Measurements from ENCODE around the gene TADA1. TPM values are rescaled to one million over a fixed set of nuclear protein-coding genes. Genes with fewer than 3 reads are reported as not detected.

Gene TADA1
- total RNA-seq, 1 experiment from 2014 or later = 19.5 TPM

DNA sequence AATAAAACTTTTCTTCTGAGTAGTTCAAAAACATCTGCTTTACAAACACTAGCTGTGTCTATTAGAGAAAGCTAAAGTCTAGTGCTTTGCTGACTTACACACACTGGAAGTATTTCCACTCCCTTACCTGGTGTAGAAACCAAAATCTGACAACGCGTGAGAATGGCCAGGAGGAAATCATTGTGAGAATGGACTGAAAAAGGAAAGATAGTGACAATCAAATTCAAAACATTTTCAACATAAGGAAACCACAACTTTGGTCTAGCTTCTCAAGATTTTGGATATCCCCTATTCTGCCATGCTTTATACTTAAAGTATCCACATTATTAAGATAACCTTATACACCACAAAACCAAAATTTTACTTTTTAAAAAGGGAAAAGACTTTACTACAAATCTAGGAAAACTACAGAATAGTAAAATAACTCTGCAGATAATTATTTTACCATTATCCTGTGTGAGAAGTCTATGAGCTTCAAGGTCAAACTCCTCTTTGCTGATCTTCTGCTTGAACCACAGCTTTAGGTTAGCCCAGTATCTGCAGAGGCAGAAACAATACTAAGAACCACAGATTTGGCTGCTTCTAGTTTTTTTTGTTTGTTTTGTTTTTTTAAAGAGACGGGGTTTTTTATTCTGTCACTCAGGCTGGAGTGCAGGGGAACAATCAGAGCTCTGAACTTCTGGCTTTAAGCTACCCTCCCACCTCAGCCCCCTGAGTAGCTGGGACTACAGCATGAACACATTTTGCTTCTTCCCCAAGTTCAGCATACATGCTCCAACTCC lies 6.6 kb downstream of the TADA1 start:
- Histone ChIP-seq H3K4me3 (no peak overlapping the region), H3K36me3 (peaks cover 32% of the 10 kb centered on the region), H3K9me3 (no peaks in the 10 kb centered on the region), H3K27me3 (no peaks in the 10 kb centered on the region)
- DNase-seq = no peak

DNA sequence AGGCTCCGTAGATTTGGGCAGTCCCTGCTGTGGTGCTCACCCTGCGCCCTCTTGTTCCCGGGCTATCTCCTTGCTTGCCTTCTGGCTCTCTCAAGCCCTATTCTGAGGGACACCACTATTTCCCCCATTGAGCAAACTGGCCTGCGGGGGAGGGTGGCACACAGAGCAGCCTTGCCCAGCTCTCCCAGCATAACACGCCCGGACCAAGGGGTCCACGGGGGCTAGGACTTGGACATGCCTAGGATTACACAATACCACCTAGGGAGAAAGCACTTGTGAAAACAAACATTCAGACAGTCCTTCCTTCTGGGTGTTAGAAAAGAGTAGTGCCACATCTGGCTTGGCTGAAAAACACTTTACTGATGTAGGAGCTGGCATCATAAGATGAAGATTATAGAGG lies 7.4 kb downstream of the TADA1 start:
- Histone ChIP-seq H3K36me3 (peaks cover 35% of the 10 kb centered on the region), H3K4me3 (no peak overlapping the region), H3K9me3 (no peaks in the 10 kb centered on the region), H3K27me3 (no peaks in the 10 kb centered on the region)
- DNase-seq = no peak

GRCh38 chr1:166865926-166866325 lies 10.1 kb downstream of the TADA1 start:
- Histone ChIP-seq H3K36me3 (peaks cover 56% of the 10 kb centered on the region), H3K27me3 (no peaks in the 10 kb centered on the region), H3K9me3 (no peaks in the 10 kb centered on the region), H3K4me3 (no peak overlapping the region)
- DNase-seq = no peak

- no peak overlapping the region for H3K4me3 ChIP-seq
- DNase-seq = no peak
- H3K36me3 ChIP-seq = peaks cover 82% of the 10 kb centered on the region
- H3K9me3 ChIP-seq = no peaks in the 10 kb centered on the region
- no peaks in the 10 kb centered on the region for H3K27me3 ChIP-seq
Measured at GRCh38 chr1:166859597-166859996, 16.5 kb downstream of the TADA1 start.

- Histone ChIP-seq H3K4me3 (no peak overlapping the region), H3K36me3 (peaks cover 83% of the 10 kb centered on the region)
- no peak for DNase-seq
Measured at GRCh38 chr1:166858726-166859419, 17.2 kb downstream of the TADA1 start.

DNA sequence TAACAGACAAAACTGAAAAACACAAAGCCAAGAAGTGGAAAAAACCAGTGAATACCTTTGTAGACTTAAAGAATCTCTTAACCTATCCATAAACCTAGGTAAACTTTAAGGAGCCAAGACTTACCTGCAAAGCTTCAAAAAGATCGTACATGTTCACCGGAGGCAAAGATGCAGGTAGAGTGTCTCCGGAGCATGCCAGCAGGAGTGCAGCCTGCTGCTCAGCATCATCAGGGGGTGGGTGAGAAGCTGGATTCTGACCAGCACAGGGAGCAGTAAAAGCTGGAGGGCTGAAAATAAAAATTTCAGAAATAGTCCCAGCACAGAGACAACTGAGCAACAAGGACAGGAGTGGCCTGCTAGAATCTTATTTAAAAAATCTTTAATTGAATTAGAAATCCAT lies 18.1 kb downstream of the TADA1 start:
- no peaks in the 10 kb centered on the region for H3K9me3 ChIP-seq
- H3K36me3 ChIP-seq = peaks cover 83% of the 10 kb centered on the region
- H3K27me3 ChIP-seq = no peaks in the 10 kb centered on the region
- no peak for DNase-seq
- H3K4me3 ChIP-seq = no peak overlapping the region

More at GRCh38 chr1:166858726-166859419, 17.2 kb downstream of the TADA1 start:
- Histone ChIP-seq H3K27me3 (no peaks in the 10 kb centered on the region), H3K9me3 (no peaks in the 10 kb centered on the region)

- Histone ChIP-seq H3K27me3 (no peaks in the 10 kb centered on the region), H3K9me3 (no peaks in the 10 kb centered on the region), H3K36me3 (peaks cover 86% of the 10 kb centered on the region)
Measured at GRCh38 chr1:166855558-166855957, 20.5 kb downstream of the TADA1 start.

GRCh38 chr1:166852918-166853317 lies 23.1 kb downstream of the TADA1 start:
- Histone ChIP-seq H3K27me3 (no peaks in the 10 kb centered on the region), H3K36me3 (peaks cover 93% of the 10 kb centered on the region), H3K4me3 (no peak overlapping the region), H3K9me3 (no peaks in the 10 kb centered on the region)
- DNase-seq = no peak

More at GRCh38 chr1:166855558-166855957, 20.5 kb downstream of the TADA1 start:
- DNase-seq = no peak
- H3K4me3 ChIP-seq = no peak overlapping the region

DNA sequence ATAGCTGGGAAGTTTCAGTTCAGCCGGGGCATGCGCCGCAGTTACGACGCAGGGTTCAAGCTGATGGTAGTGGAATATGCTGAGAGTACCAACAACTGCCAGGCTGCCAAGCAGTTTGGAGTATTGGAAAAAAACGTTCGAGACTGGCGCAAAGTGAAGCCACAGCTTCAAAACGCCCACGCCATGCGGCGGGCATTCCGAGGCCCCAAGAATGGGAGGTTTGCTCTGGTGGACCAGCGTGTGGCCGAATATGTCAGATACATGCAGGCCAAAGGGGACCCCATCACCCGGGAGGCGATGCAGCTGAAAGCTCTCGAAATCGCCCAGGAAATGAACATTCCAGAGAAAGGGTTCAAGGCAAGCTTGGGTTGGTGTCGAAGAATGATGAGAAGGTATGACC lies 26.9 kb downstream of the TADA1 start:
- Histone ChIP-seq H3K36me3 (peaks cover 98% of the 10 kb centered on the region), H3K4me3 (no peak overlapping the region), H3K9me3 (no peaks in the 10 kb centered on the region), H3K27me3 (no peaks in the 10 kb centered on the region)
- DNase-seq = no peak

- Histone ChIP-seq H3K4me3 (no peak overlapping the region), H3K36me3 (peaks cover 98% of the 10 kb centered on the region), H3K9me3 (no peaks in the 10 kb centered on the region), H3K27me3 (no peaks in the 10 kb centered on the region)
- DNase-seq = no peak
Measured at GRCh38 chr1:166848193-166848592, 27.9 kb downstream of the TADA1 start.

DNA sequence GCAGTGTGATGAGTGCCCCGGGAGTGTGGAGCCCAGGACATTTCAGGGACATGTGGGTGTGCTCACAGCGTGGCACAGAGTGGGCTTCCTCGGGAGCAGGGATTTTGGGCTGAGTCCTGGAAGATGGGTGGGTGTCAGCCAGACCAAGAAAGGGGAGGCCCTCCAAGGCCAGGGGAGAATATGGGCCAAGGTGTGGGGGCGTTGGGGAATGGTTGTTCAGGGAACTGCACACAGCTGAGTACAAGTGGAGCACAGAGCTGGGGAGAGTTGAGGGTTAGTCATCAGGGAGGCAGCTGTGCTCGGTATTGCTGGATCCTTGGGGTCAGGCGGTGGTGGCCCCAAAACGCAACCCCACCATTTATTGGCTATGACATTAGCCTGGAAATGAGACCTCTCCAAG lies 31.3 kb downstream of the TADA1 start:
- H3K36me3 ChIP-seq = peaks cover 98% of the 10 kb centered on the region
- no peaks in the 10 kb centered on the region for H3K9me3 ChIP-seq
- no peak for DNase-seq

DNA sequence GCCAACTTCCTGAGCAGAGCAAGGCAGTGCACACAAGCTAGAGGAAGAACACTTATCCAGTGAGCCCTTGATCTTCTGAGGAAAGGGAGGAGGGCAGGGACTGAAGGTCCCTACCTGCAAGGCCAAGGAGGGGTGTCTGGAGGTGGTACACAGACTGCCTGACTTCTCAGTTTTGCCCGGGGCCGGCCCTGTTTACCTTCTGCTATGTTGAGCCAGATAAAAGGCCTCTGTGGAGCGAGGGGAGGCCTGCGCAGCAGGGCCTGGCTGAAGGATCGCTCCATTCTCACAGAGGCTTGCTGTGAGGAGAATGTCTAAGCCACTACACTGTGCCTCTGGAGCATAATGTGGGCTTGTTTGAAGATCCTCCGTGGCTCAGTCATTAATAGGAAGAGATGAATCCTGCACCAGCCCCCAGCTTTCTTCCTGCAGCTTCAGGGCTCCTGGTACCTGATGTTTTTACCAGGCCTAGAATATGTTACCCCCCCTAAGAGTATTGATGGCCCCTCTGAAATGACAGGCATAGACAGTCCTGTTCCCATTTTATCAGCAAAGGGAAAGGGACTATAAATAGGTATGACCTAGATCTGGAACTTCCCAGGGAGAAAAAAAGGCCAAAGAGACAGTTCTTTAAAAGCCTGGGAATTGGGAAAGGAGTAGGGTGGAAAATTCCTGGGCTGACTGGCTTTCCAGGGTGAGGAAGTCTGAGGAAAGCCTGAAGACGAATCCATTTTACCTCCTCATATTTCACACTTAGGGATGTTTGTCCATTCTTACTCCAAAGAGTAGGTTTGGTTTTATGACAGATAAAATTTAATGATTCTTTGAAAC lies 32.1 kb downstream of the TADA1 start:
- Histone ChIP-seq H3K27me3 (no peaks in the 10 kb centered on the region), H3K9me3 (no peaks in the 10 kb centered on the region), H3K4me3 (no peak overlapping the region), H3K36me3 (peaks cover 90% of the 10 kb centered on the region)
- no peak for DNase-seq

More for the DNA sequence above, 31.3 kb downstream of the TADA1 start:
- Histone ChIP-seq H3K4me3 (no peak overlapping the region), H3K27me3 (no peaks in the 10 kb centered on the region)

DNA sequence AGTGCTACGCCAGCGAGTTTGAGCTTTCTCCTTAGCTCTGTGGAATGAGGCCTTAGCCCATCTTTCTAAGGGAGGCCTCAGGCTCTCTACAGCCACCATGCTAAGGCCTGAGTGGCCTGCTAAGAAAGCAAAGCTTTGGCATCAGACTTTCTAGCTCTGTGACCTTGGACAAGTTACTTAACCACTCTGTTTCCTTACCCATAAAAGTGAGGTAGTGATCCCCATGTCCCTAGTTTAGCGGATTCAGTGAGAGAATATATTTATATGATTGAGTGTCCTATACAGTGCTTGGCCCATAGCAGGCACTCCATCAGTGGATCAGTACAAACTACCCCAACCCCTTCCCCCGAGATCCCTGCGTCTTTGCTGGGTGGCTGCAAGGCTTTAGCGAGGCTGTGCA lies 32.7 kb downstream of the TADA1 start:
- peaks cover 84% of the 10 kb centered on the region for H3K36me3 ChIP-seq
- no peak for DNase-seq
- H3K4me3 ChIP-seq = no peak overlapping the region
- no peaks in the 10 kb centered on the region for H3K27me3 ChIP-seq
- H3K9me3 ChIP-seq = no peaks in the 10 kb centered on the region

- DNase-seq = no peak
- H3K27me3 ChIP-seq = no peaks in the 10 kb centered on the region
Measured at GRCh38 chr1:166840309-166841274, 35.5 kb downstream of the TADA1 start.

GRCh38 chr1:166839600-166840308 lies 36.3 kb downstream of the TADA1 start:
- peak overlapping the region; percentile 78 for H3K4me3 ChIP-seq
- H3K36me3 ChIP-seq = peaks cover 49% of the 10 kb centered on the region
- no peaks in the 10 kb centered on the region for H3K9me3 ChIP-seq
- H3K27me3 ChIP-seq = no peaks in the 10 kb centered on the region
- peak; percentile 72 for DNase-seq

More at GRCh38 chr1:166840309-166841274, 35.5 kb downstream of the TADA1 start:
- Histone ChIP-seq H3K4me3 (peak overlapping the region; percentile 78), H3K36me3 (peaks cover 56% of the 10 kb centered on the region), H3K9me3 (no peaks in the 10 kb centered on the region)
